Limb (tissue), 2 donors: ENCODE data around the gene SRRT.
"Not testable (repeated sequence)": the region's sequence is repeated elsewhere in the genome, so short reads cannot be mapped to it uniquely, and the experiment has no call there.

Source experiments
- DNase-seq, 2 donors: peaks; one replicate each; pipeline ENCODE4 v3.0.0-alpha.2; 2016; ENCODE audit errors: extremely low spot score in 2 of 2

SRRT gene

DNA sequence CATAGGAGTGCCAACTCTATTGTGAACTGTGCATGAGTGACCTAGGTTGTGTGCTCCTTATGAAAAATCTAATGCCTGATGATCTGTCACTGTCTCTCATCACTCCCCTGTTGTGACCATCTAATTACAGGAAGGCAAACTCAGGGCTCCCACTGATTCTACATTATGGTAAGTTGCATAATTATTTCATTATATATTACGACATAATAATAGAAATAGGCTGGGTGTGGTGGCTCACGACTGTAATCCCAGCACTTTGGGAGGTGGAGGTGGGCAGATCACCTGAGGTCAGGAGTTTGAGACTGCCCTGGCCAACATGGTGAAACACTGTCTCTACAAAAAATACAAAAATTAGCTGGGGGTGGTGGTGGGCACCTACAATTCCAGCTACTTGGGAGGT, 60.5 kb downstream of the SRRT start:
- not testable (repeated sequence) for DNase-seq

DNA sequence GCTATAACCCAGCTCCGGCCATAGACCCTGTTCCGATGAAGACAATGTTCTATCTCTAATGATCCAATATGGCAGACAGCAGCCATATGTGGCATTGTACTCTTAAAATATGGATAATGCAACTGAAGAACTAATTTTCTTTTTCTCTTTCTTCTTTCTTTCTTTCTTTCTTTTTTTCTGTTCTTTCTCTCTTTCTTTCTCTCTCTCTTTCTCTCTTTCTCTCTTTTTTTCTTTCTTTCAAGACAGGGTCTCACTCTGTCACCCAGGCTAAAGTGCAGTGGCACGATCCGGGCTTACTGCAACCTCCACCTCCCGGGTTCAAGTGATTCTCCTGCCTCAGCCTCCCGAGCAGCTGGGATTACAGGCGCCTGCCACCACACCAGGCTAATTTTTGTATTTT, 61.3 kb downstream of the SRRT start:
- DNase-seq, result not testable (repeated sequence)
